Activated T-helper 2 cell treated with anti-CD3 and anti-CD28 coated beads, Interferon-gamma antibody, Interleukin-2, Interleukin-4, amounts not matched to agents 10 μg/mL and 5 μg/mL and 100 μg/mL, durations not matched to agents 14 hours and 24 hours and 36 hours (primary cell): ENCODE data around the gene NPIPB13. TPM values are rescaled to one million over a fixed set of nuclear protein-coding genes. Genes with fewer than 3 reads are reported as not detected.

Source experiments
- total RNA-seq: library from RNA; stranded (reverse); gene quantifications from 2 replicates; pipeline ENCODE4 v1.2.3, GENCODE V29; 2022

The NPIPB13 gene
- total RNA-seq, 1 donor from 2014 or later, result 14.9 TPM

Other genes with a start within 250 kb of the NPIPB13 start
- gene DOC2A, start 237.5 kb downstream of the NPIPB13 start, total RNA-seq, result 0.87 and 1.2 TPM in 2 replicates
- not detected in 2 replicates for gene C16orf92, start 225.3 kb downstream of the NPIPB13 start, total RNA-seq
- 2.3 and 2.6 TPM in 2 replicates for gene TLCD3B, start 217.2 kb downstream of the NPIPB13 start, total RNA-seq
- 2,017 and 2,037 TPM in 2 replicates for gene ALDOA, start 182.7 kb downstream of the NPIPB13 start, total RNA-seq
- 143 and 144 TPM in 2 replicates for gene PPP4C, start 172.5 kb downstream of the NPIPB13 start, total RNA-seq
- gene TBX6, start 156.6 kb downstream of the NPIPB13 start, total RNA-seq, result 2.7 and 2.9 TPM in 2 replicates
- gene YPEL3, start 152.3 kb downstream of the NPIPB13 start, total RNA-seq, result 14.0 and 14.2 TPM in 2 replicates
- 6.4 and 7.7 TPM in 2 replicates for gene GDPD3, start 134.9 kb downstream of the NPIPB13 start, total RNA-seq
- 61.9 and 63.9 TPM in 2 replicates for gene MAPK3, start 125.3 kb downstream of the NPIPB13 start, total RNA-seq
- gene CORO1A, start 64.9 kb downstream of the NPIPB13 start, total RNA-seq, result 843 and 845 TPM in 2 replicates
- gene BOLA2B, start 54.8 kb downstream of the NPIPB13 start, total RNA-seq, result 225 and 245 TPM in 2 replicates
- gene SLX1A, start 54.6 kb downstream of the NPIPB13 start, total RNA-seq, result 58.4 and 65.3 TPM in 2 replicates
- 13.6 and 19.1 TPM in 2 replicates for gene SULT1A3, start 49.2 kb downstream of the NPIPB13 start, total RNA-seq
- 80.1 and 84.5 TPM in 2 replicates for gene CD2BP2, start 106.8 kb upstream of the NPIPB13 start, total RNA-seq
- gene TBC1D10B, start 122.0 kb upstream of the NPIPB13 start, total RNA-seq, result 63.4 and 64.4 TPM in 2 replicates
- gene MYL11, start 126.3 kb upstream of the NPIPB13 start, total RNA-seq, result 3.4 and 4.3 TPM in 2 replicates
- 169 and 173 TPM in 2 replicates for gene SEPTIN1, start 134.1 kb upstream of the NPIPB13 start, total RNA-seq
- 13.4 TPM in 2 replicates for gene ZNF48, start 146.9 kb upstream of the NPIPB13 start, total RNA-seq
- gene ZNF771, start 159.1 kb upstream of the NPIPB13 start, total RNA-seq, result 8.3 and 9.3 TPM in 2 replicates
- 127 and 128 TPM in 2 replicates for gene DCTPP1, start 181.6 kb upstream of the NPIPB13 start, total RNA-seq
- gene SEPHS2, start 197.4 kb upstream of the NPIPB13 start, total RNA-seq, result 82.9 and 84.1 TPM in 2 replicates
- 292 and 293 TPM in 2 replicates for gene ITGAL, start 224.3 kb upstream of the NPIPB13 start, total RNA-seq